ENCODE measurements around the gene CCDC30.

CCDC30 gene

DNA sequence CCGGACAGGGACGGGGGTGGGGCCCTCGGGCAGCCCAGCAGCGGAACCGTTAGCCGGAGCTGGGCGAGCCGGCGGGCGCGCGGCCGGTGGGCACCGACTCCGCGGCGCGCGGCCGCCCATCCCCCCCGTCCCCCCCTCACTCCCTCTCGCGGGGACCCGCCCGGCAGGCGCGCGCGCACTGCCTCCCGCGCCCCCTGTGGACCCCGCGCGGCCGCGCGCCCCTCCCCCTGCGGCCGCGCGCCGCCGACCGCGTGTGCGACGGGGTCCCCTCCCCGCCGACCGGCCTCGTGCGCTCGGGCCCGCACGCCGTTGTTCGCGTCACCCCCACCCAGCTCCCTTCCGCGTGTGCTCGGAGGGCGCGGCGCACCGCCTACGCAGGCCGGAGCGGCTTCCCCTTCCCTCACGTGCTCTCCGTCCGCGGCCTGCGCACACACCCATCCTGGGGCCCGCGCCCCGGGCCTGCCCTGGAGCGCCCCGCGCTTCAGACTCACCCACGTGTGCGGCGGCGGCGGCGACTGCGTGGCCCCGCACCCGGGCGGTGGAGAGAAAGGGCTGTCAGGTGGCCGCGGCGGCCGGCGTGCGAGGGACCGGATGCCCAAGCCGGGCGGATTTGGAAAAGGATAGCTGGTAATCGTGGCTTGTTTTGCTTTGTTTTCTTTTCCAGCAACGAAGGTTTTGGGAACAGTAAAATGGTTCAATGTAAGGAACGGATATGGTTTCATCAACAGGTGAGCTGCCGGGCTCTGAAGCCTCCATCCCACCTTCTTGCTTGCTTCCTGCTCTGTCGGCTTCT is 219.8 kb downstream of the CCDC30 start:
- Histone ChIP-seq H3K36me3 (ENCODE audit: control insufficient read depth, insufficient read depth, low read length) (no peaks in the 10 kb centered on the region), H3K27ac (ENCODE audit: insufficient read depth, low read depth, low read length, poor library complexity, severe bottlenecking) (no peak overlapping the region), H3K4me1 (ENCODE audit: control insufficient read depth, insufficient read depth, low read length) (peaks cover 16% of the 10 kb centered on the region), H3K9me3 (ENCODE audit: control insufficient read depth, low read length) (no peaks in the 10 kb centered on the region), H3K27me3 (ENCODE audit: control insufficient read depth, insufficient read depth, low read length, poor library complexity, severe bottlenecking) (no peaks in the 10 kb centered on the region), H3K4me3 (ENCODE audit: insufficient read depth, low read depth, low read length) (peak overlapping the region; percentile 42)
- 0% methylated on average over 101 to 103 of the region's 103 CpGs for WGBS, 2 experiments

DNA sequence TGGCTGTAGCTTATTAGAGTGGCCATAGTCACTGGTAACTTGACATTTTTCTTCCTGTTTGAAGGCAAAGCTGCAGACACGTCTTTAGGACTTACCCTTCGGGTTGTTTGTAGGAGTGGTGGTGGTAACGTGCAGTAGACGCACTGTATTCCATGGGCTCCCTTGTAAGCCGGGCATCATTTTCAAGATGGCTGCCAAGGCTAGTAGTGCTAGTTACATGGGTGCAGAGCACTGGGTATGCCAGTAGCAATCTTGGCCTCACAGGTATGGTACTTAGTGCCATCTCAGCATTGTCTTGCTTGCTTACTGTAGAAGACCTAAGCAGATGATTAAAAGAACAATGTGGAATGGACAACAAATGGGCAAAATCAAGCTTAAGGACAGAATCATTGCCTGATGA is 221.1 kb downstream of the CCDC30 start:
- Histone ChIP-seq H3K27me3 (ENCODE audit: control insufficient read depth, insufficient read depth, low read length, poor library complexity, severe bottlenecking) (no peaks in the 10 kb centered on the region), H3K4me1 (ENCODE audit: control insufficient read depth, insufficient read depth, low read length) (peaks cover 20% of the 10 kb centered on the region), H3K27ac (ENCODE audit: insufficient read depth, low read depth, low read length, poor library complexity, severe bottlenecking) (no peak overlapping the region), H3K9me3 (ENCODE audit: control insufficient read depth, low read length) (no peaks in the 10 kb centered on the region), H3K36me3 (ENCODE audit: control insufficient read depth, insufficient read depth, low read length) (no peaks in the 10 kb centered on the region), H3K4me3 (ENCODE audit: insufficient read depth, low read depth, low read length) (peak overlapping the region; percentile 42)
- 11 to 15% methylated on average over 5 of the region's 5 CpGs for WGBS, 2 experiments

DNA sequence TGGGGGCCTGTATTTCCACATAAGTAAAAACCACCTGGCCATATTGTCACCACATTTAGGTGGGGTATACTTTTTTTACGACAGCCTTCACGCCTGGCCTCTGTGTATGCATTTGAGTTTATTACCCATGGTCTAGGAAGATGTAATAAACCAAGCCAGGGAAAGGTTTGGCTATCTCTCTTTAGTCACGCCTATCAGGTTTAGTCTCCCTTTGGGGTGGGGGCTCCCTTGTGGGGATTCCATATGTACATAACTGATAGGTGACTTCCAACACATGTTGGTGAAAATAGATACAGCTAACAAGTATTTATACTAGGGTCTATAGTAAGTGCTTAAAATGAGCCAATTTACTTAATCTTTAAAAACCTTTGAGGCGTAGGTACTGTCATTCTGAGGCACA is 223.3 kb downstream of the CCDC30 start:
- H3K27ac ChIP-seq (ENCODE audit: insufficient read depth, low read depth, low read length, poor library complexity, severe bottlenecking): no peak overlapping the region
- H3K9me3 ChIP-seq (ENCODE audit: control insufficient read depth, low read length): no peaks in the 10 kb centered on the region
- 91 to 94% methylated on average over 4 of the region's 4 CpGs for WGBS, 2 experiments
- H3K4me1 ChIP-seq (ENCODE audit: control insufficient read depth, insufficient read depth, low read length): peaks cover 16% of the 10 kb centered on the region
- no peaks in the 10 kb centered on the region for H3K36me3 ChIP-seq (ENCODE audit: control insufficient read depth, insufficient read depth, low read length)
- no peak overlapping the region for H3K4me3 ChIP-seq (ENCODE audit: insufficient read depth, low read depth, low read length)
- no peaks in the 10 kb centered on the region for H3K27me3 ChIP-seq (ENCODE audit: control insufficient read depth, insufficient read depth, low read length, poor library complexity, severe bottlenecking)

DNA sequence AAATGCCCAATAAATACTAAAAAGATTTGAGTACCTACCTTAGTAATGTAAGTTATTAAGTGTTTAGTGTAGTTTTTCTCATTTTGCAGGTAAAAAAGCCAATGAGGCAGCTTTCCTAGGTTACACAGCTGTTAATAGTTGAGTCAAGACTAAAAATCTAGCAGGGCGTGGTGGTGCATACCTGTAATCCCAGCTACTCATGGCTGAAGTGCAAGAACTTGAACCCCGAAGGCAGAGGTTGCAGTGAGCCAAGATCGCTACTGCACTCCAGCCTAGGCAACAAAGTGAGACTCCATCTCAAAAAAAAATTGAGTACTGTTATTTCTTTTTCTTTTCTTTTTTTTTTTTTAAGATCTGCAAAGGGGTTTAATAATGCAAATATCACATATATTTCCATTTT is 226.8 kb downstream of the CCDC30 start:
- H3K27me3 ChIP-seq (ENCODE audit: control insufficient read depth, insufficient read depth, low read length, poor library complexity, severe bottlenecking): no peaks in the 10 kb centered on the region
- H3K4me1 ChIP-seq (ENCODE audit: control insufficient read depth, insufficient read depth, low read length): peaks cover 14% of the 10 kb centered on the region
- H3K4me3 ChIP-seq (ENCODE audit: insufficient read depth, low read depth, low read length): no peak overlapping the region
- H3K36me3 ChIP-seq (ENCODE audit: control insufficient read depth, insufficient read depth, low read length): peaks cover 9% of the 10 kb centered on the region
- H3K27ac ChIP-seq (ENCODE audit: insufficient read depth, low read depth, low read length, poor library complexity, severe bottlenecking): no peak overlapping the region
- no peaks in the 10 kb centered on the region for H3K9me3 ChIP-seq (ENCODE audit: control insufficient read depth, low read length)
- 91% methylated on average over 3 of the region's 3 CpGs for WGBS, 2 experiments

DNA sequence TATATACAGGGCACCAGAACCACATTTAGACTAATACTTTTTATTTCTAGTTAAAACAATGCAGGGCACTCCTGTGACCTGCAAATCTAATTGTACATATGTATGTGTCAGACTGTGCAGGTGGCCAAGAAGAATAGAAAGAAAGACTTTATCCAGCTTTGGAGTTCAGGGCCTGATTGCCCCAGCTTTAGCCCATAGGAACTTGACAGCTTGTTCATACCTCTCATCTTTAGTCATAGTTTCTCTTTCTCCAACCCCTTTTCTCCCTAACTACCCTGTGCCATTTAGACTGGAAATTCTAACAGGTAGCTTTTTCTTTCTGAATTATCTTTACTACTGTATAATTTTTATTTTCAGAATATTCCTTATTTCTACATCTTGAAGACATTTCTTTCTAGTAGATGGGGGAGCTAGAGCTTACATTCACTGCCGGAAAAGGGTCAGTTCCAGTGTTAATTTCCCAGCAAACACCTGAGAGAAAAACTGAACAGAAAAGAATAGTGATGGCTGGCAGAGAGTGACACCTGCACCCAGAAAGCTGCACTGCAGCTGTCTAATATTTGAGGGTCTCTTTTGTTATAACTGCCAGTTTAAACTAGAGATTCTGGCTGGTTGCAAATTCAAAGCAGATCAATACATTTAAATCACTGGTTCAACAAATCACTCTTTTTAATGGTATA is 227.5 kb downstream of the CCDC30 start:
- Histone ChIP-seq H3K9me3 (ENCODE audit: control insufficient read depth, low read length) (no peaks in the 10 kb centered on the region), H3K4me1 (ENCODE audit: control insufficient read depth, insufficient read depth, low read length) (peaks cover 14% of the 10 kb centered on the region), H3K27me3 (ENCODE audit: control insufficient read depth, insufficient read depth, low read length, poor library complexity, severe bottlenecking) (no peaks in the 10 kb centered on the region), H3K36me3 (ENCODE audit: control insufficient read depth, insufficient read depth, low read length) (peaks cover 10% of the 10 kb centered on the region), H3K27ac (ENCODE audit: insufficient read depth, low read depth, low read length, poor library complexity, severe bottlenecking) (no peak overlapping the region), H3K4me3 (ENCODE audit: insufficient read depth, low read depth, low read length) (no peak overlapping the region)
- WGBS, 2 experiments: 88% methylated on average over 1 of the region's 1 CpG; no CpG with 5 or more reads in 1 of the 2 experiments

DNA sequence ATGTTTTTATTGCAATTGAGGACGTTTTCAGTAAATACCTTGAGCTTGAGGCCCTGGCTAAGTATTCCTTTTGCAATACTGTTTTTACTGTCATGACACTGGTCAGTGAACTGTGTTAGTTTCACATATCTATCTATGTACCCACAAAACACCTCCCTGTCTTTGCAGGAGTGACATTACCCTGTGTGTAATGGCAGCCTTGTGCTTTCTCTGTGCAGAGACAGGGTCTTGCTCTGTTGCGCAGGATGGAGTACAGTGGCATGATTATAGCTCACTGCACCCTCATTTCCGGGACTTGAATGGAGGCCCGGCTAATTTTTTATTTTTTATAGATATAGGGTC is 228.0 kb downstream of the CCDC30 start:
- no peak overlapping the region for H3K27ac ChIP-seq (ENCODE audit: insufficient read depth, low read depth, low read length, poor library complexity, severe bottlenecking)
- no peak overlapping the region for H3K4me3 ChIP-seq (ENCODE audit: insufficient read depth, low read depth, low read length)
- 87 to 95% methylated on average over 4 of the region's 4 CpGs for WGBS, 2 experiments
- H3K9me3 ChIP-seq (ENCODE audit: control insufficient read depth, low read length): no peaks in the 10 kb centered on the region
- peaks cover 10% of the 10 kb centered on the region for H3K36me3 ChIP-seq (ENCODE audit: control insufficient read depth, insufficient read depth, low read length)
- peaks cover 11% of the 10 kb centered on the region for H3K4me1 ChIP-seq (ENCODE audit: control insufficient read depth, insufficient read depth, low read length)
- H3K27me3 ChIP-seq (ENCODE audit: control insufficient read depth, insufficient read depth, low read length, poor library complexity, severe bottlenecking): no peaks in the 10 kb centered on the region

DNA sequence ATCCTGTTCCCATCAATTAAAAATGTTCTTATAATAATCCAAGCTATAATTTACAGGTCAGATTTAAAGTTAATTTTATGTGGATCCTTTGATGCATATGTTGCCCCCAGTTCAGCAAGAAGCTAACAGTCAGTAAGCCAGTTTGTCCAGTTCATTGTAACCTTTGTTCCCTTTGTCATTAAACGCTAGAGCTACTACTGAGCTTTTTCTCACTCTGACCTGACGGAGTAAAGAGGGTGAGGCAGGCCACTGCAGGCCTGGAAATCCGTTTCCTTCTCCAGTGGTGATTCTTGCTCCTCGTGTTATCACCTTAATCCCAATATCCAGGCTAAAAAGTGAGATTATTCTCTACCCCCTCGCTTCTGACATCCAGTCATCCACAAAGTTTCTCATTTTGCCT is 229.4 kb downstream of the CCDC30 start:
- WGBS, 2 experiments: 30 to 36% methylated on average over 5 of the region's 5 CpGs
- Histone ChIP-seq H3K27me3 (ENCODE audit: control insufficient read depth, insufficient read depth, low read length, poor library complexity, severe bottlenecking) (no peaks in the 10 kb centered on the region), H3K36me3 (ENCODE audit: control insufficient read depth, insufficient read depth, low read length) (peaks cover 18% of the 10 kb centered on the region), H3K4me3 (ENCODE audit: insufficient read depth, low read depth, low read length) (no peak overlapping the region), H3K4me1 (ENCODE audit: control insufficient read depth, insufficient read depth, low read length) (peaks cover 9% of the 10 kb centered on the region), H3K27ac (ENCODE audit: insufficient read depth, low read depth, low read length, poor library complexity, severe bottlenecking) (peak overlapping the region; percentile 6), H3K9me3 (ENCODE audit: control insufficient read depth, low read length) (no peaks in the 10 kb centered on the region)

DNA sequence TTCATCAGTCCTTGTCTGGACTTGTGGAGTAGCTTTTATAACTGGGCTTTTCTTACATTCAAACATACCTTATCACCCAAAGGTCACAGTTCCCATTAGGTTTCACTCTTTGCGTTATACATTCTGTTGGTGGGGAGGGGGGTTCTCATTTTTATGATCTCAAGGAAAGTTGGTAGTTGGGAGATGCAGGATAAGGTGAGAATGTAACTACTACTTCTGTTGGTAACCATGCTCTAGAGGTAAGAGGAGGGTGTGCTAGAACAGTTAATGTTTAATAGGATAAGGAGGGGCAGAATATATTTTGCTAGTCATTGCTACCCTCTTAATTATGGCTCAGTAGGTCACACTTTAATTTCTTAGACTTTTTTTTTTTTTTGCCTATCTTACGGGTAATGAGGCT is 229.8 kb downstream of the CCDC30 start:
- 89 to 91% methylated on average over 2 of the region's 2 CpGs for WGBS, 2 experiments
- Histone ChIP-seq H3K4me1 (ENCODE audit: control insufficient read depth, insufficient read depth, low read length) (peaks cover 9% of the 10 kb centered on the region), H3K9me3 (ENCODE audit: control insufficient read depth, low read length) (no peaks in the 10 kb centered on the region), H3K36me3 (ENCODE audit: control insufficient read depth, insufficient read depth, low read length) (peaks cover 21% of the 10 kb centered on the region), H3K4me3 (ENCODE audit: insufficient read depth, low read depth, low read length) (no peak overlapping the region), H3K27ac (ENCODE audit: insufficient read depth, low read depth, low read length, poor library complexity, severe bottlenecking) (no peak overlapping the region), H3K27me3 (ENCODE audit: control insufficient read depth, insufficient read depth, low read length, poor library complexity, severe bottlenecking) (no peaks in the 10 kb centered on the region)

DNA sequence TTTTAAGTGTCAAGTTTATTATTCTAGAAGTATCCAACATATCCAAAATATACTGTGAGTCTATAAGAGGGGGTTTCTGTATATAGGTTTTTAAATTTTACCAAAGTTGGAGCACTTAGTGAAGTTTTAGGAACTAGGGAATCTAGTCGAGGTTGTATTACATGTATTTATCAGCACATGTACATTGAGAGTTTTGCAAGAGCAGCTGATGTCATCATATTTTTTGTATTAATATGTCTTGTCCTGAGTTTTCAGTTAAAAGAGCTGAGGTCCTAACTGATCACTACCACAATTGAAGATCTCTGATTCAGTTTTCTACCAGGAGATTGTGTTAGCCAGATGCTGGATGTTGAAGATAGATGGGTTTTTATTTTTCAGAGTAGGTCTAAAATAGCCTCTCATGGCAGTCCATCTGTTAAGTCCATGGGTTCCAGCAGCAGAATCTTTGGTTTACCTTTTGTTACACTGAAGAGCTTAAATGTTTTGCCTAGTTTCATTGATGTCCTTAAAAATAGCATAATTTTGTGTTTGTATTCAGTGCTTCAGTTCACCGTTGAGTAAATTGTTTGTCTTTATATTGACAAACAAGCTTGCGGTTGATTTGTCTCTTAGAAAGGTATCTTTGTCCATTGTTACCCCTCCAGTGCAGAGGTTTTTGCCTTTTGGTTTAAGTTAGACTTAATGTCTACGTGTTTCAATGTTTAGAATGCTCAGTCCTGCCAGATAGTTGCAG is 235.2 kb downstream of the CCDC30 start:
- no peaks in the 10 kb centered on the region for H3K9me3 ChIP-seq (ENCODE audit: control insufficient read depth, low read length)
- no peaks in the 10 kb centered on the region for H3K27me3 ChIP-seq (ENCODE audit: control insufficient read depth, insufficient read depth, low read length, poor library complexity, severe bottlenecking)
- 96 to 99% methylated on average over 4 of the region's 4 CpGs for WGBS, 2 experiments
- H3K4me1 ChIP-seq (ENCODE audit: control insufficient read depth, insufficient read depth, low read length): no peaks in the 10 kb centered on the region
- no peak overlapping the region for H3K4me3 ChIP-seq (ENCODE audit: insufficient read depth, low read depth, low read length)
- H3K27ac ChIP-seq (ENCODE audit: insufficient read depth, low read depth, low read length, poor library complexity, severe bottlenecking): no peak overlapping the region
- H3K36me3 ChIP-seq (ENCODE audit: control insufficient read depth, insufficient read depth, low read length): peaks cover 69% of the 10 kb centered on the region

DNA sequence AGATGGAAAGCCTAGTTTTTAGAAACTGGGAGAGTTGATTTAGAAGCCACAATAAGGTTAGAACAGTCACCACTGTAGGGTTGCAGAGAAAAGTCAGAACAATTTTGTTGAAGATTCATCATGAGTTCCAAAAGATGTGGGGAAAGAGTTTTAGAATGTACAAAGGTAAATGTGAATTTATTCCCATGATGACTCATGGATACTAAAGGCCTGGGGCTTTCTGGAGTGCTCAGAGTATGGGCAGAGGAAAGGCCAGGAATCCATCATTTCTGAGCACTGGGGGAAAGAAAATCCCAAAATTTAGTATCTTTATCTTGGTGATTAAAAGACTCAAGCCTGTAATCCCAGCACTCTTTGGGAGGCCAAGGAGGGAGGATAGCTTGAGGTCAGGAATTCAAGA is 236.9 kb downstream of the CCDC30 start:
- H3K4me3 ChIP-seq (ENCODE audit: insufficient read depth, low read depth, low read length): no peak overlapping the region
- H3K9me3 ChIP-seq (ENCODE audit: control insufficient read depth, low read length): no peaks in the 10 kb centered on the region
- peaks cover 70% of the 10 kb centered on the region for H3K36me3 ChIP-seq (ENCODE audit: control insufficient read depth, insufficient read depth, low read length)

More for the DNA sequence above, 236.9 kb downstream of the CCDC30 start:
- Histone ChIP-seq H3K4me1 (ENCODE audit: control insufficient read depth, insufficient read depth, low read length) (no peaks in the 10 kb centered on the region), H3K27me3 (ENCODE audit: control insufficient read depth, insufficient read depth, low read length, poor library complexity, severe bottlenecking) (no peaks in the 10 kb centered on the region), H3K27ac (ENCODE audit: insufficient read depth, low read depth, low read length, poor library complexity, severe bottlenecking) (no peak overlapping the region)

Measured in ectodermal cell (in vitro differentiated cells).